Right hindlimb (tissue), 1 donor: ENCODE measurements around the gene ZNF280C.

ENCODE experiments used
- DNase-seq: peaks from one replicate; pipeline ENCODE4 v3.0.0-alpha.2; 2018

ZNF280C gene

DNA sequence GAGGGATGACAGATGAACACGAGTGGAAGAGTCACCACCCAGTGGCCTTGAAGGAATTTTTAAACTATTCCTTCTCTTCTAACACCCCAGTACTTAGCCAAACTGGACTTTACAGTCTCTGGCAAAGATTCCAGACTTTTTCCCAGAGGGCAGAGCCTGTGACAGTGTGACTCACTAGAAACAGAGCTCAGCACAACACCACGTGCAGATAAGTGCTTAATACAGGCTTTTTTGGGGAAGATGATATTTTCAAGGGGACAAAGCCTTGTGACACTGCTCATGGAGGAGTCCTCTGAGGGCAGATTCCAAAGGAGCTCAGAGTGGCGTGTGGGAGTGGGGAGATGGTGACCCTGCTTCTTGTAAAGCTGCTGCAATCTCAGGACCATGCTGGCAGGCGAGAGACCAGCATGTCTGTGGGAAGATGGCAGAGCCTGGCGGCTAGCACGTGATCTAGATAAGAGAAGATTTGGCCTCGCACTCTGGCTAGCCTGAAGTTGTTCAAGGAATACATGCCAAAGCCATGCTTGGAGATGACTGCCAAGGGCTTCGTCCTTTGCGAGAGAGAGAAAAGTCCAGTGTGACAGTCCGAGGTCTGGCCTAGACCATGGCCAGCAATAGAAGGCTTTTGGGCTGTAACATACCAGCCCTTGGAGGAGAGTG, 94.5 kb downstream of the ZNF280C start:
- DNase-seq, result no peak

DNA sequence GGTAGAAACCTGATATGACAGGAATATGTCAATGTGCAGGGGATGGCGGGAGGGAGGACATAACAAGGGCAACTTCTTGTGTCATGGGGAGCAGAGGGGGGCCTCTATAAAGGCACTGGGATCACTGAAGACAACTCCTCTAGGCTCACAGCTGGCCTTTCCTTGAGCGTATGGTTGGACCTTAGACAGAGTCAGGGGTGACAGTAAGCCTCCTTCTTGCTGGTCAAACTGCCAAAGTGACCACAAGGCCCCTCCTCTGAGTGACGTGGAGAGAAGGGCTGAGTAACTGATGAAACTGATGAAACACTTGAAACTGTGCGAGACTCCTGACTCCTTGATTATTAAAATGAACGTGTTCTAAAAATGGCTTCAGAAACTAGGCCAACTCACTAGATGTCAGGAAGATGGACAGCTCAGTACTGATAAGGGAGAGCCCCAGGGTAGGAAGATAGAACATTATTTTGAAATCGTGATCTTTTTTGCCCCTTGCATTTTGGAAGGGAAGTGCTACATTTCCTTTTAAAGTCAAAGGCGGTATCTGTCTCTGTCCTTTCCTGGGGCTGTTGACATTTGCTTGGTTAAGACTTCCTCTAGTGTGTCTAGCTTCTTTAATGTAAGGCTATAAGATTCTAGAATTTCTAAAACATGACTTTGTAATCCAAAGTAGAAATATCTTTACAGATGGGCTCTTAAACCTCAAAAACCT, 95.4 kb downstream of the ZNF280C start:
- no peak for DNase-seq

- DNase-seq, result no peak
Observed at GRCh38 chrX:130172127-130172845, 96.4 kb downstream of the ZNF280C start.

DNA sequence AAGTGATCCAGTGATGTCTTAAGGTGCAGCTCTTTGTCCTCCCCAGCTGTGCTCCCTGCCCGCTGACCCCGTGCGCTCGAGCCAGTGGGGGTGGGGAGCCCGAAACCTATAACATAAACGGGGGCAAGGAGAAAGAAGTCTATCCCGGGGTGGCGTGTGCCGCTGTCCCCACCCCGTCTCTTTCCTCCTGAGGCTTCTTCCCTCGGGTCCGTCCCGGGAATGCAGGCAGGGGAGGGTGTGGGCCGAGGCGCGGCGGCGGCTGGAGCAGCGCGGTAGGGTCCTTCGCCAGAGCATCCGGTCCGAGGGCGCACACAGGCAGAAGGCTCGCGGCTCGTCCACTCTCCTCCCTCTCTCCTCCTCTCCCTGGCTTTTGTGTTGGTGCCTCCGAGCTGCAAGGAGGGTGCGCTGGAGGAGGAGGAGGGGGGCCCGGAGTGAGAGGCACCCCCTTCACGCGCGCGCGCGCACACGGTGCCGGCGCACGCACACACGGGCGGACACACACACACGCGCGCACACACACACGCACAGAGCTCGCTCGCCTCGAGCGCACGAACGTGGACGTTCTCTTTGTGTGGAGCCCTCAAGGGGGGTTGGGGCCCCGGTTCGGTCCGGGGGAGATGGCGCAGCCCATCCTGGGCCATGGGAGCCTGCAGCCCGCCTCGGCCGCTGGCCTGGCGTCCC, 97.1 kb downstream of the ZNF280C start, which contains the start of gene RAB33A:
Gene RAB33A, plus strand, starts transcription at position 517 of the 681 bp plus-strand sequence. Its CDS starts 101 bp downstream, at position 618.
- DNase-seq, result no peak

GRCh38 chrX:130170752-130171445, 97.8 kb downstream of the ZNF280C start:
- DNase-seq, result peak; percentile 35

GRCh38 chrX:130167040-130167439, 101.7 kb downstream of the ZNF280C start:
- no peak for DNase-seq

DNA sequence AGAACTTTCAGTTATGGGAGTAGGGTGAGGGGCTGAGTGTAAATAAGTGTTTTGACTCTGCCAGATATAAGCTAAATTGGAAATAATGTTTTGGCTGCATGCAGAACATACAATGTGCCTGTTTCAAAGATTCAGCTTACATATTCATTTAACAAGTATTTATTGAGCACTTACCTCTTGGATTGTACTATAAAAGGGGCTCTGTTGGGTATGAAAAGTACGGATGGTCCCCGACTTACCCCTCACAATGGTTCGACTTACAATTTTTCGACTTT, 102.3 kb downstream of the ZNF280C start:
- DNase-seq, result no peak

DNA sequence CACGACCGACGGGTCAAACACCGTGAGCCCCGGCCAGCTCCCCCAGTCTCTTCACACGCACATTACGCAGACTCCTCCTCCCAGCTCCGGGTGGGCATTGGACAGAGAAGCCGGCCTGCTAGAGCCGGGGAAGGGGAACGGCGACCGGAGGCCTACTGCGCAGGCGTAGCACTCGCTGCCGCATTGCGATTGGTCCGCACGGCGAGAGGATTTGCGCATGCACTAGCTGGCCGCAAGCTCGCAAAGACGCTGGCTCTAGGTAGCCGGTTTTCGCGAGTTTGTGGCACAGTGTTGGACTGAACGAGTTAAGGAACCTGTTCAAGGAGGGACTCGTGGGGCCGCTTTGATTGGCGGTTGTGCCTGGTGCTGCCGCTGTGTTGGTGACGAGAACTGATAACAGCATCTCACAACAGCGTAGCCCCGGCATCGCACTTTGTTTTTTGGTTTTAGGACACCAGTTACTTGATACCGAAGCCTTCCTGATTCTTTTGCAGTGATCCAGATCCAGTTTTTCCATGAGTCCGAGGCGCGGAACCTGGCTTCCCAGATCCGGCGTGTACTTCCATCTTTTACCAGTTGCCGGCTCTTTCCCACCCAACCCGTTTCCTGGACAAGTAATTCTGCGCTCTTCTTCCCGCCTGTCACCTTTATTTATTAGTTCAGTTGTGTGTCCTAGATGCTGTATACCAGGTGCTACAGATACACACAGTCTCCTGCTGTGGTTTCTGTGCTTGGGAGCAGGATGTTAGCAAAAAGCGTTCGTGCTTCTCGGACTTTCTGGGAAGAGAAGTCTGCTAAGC, 102.8 kb downstream of the ZNF280C start, which contains the start of gene AIFM1:
Gene AIFM1, minus strand, starts transcription at position 139 of the 800 bp plus-strand sequence. CDS start 185 bp downstream, outside the sequence.
- DNase-seq, result peak; percentile 95

DNA sequence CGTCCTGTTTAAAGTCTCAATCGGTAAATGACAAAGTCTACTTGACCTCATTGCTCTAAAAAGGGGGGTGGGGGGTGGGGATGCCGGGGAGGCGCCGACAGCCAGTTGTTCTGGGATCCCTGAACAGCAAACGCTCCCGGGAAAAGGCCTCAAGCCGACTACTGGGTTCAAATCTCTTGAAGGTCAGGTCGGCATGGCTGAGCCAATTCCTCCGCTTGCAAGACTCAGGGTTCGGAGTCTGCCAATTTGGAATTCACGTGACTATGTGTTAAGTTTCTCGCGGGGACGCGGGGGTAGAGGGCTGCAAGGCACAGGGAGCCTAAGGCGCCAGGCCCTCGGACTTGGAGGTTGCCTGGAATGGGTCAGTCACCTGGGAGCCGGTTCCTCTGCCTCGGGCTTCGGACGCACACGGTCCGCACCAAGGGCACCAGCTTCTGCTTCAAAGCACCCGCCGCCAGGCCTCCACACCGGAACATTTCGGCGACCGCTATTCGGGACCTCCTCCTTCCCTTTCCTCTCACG, 103.5 kb downstream of the ZNF280C start:
- DNase-seq, result no peak

DNA sequence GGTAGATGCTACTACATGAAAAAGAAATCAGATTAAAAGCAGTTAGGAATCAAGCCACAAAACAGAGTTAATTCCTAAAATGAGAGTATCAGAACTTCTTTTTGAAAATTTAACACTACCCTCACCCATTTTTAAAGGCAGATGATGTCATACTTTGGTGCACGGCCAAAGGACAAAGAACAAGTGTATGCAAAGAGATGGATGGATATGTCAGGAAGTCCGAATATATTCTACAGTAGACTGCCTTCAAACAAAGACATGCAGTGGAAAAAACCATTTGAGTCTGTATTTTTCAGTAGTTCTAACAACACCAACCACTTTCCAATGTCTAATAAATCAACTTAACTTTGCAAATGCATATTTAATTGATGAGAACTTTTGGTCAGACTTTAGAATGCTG, 105.3 kb downstream of the ZNF280C start:
- no peak for DNase-seq

DNA sequence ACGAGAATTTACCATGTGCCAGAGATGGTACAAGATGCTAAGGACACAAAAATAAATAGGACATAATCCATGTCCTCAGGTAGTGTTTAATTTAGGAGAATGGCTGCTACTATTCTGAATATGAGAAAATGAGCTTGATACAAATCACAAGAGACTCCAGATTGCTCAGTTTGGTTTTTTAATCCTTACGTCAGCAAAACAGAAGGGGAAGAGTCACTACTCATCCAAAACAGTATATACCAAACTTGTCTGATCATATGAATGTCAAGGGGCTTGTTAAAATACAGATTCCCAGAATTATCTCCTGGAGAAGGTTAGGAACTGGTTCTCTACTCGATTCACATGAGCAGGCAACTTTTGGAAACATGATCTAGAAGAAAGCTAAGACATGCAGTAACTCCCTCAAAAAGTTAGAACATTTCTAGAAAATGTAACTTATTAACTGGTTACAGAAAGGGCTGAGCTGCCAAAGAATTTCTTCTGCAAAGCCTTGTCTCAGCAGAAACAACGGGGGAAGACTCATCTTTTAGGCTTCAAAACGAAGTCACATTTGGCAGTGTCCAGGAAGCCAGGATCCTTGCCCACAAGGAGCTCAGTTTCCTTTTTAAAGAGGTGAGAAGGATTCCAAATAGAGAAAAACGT, 106.5 kb downstream of the ZNF280C start:
- no peak for DNase-seq

DNA sequence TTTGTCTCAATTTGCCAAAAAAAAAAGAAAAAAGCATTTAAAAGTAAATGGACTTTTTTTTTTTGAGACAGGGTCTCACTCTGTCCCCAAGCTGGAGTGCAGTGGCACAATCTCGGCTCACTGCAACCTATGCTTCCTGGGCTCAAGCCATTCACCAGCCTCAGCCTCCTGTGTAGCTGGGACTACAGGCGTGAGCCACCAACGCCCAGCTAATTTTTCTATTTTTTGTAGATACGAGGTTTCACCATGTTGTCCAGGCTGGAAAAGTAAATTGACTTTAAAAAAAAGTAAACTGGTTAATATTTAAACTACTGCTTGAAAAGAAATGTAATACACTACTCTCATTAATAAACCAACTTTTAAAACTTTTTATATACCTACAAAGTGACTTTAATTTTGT, 108.9 kb downstream of the ZNF280C start:
- DNase-seq, result no peak

- no peak for DNase-seq
Observed at GRCh38 chrX:130158311-130158710, 110.4 kb downstream of the ZNF280C start.

DNA sequence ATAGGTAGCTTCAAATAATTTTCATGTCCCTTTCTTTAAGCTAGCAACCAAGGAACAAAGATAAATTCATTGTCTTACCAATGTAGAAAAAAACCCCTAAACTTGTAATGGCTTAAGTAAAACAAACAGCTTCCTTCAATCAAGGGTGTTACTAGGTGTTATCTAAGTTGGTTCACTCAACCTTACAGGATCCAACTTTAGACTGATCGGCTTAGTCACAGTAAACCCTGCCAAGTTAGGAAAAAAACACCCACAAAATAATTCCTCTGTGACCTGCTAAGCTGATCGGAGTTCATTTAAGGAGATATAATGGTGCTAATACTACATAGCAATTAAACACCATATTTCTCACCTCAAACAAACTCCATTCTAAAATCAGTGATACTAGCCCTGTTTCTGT, 113.1 kb downstream of the ZNF280C start:
- DNase-seq, result no peak
